Ureter (tissue), 1 donor: ENCODE data around the gene ITGA7. TPM values are rescaled to one million over a fixed set of nuclear protein-coding genes. Genes with fewer than 3 reads are reported as not detected.

Experiments used
- DNase-seq: peaks from one replicate; pipeline ENCODE4 v3.0.0-alpha.2; 2020; ENCODE audit warnings: low spot score
- total RNA-seq: library from RNA; stranded (reverse); gene quantifications from one replicate; pipeline ENCODE4 v1.2.4, GENCODE V29; 2023
- donor health status: DM: yes; HTN: yes; CAD: no.

ITGA7 gene
- total RNA-seq: 99.7 TPM

- DNase-seq: peak; percentile 77
Observed at GRCh38 chr12:55707841-55708694, at the start of gene ITGA7. Gene ITGA7 (minus strand): TSS chr12:55707904. CDS start chr12:55707682, 222 bp downstream.

- no peak for DNase-seq
Observed at GRCh38 chr12:55755246-55755645, 47.5 kb upstream of the ITGA7 start.

GRCh38 chr12:55748230-55748993 is 40.7 kb upstream of the ITGA7 start:
- no peak for DNase-seq

GRCh38 chr12:55746913-55747231 is 39.2 kb upstream of the ITGA7 start:
- DNase-seq: no peak

- no peak for DNase-seq
Observed at GRCh38 chr12:55746174-55746912, 38.6 kb upstream of the ITGA7 start.

- DNase-seq: no peak
Observed at GRCh38 chr12:55745361-55746173, 37.9 kb upstream of the ITGA7 start.

GRCh38 chr12:55744340-55745030 is 36.8 kb upstream of the ITGA7 start:
- DNase-seq: no peak

- no peak for DNase-seq
Observed at GRCh38 chr12:55743406-55744339, 36.0 kb upstream of the ITGA7 start.

- no peak for DNase-seq
Observed at GRCh38 chr12:55742719-55743405, 35.2 kb upstream of the ITGA7 start, which contains the start of gene GDF11. Gene GDF11 (plus strand): TSS chr12:55743122. CDS start chr12:55743317, 195 bp downstream.

GRCh38 chr12:55741931-55742680 is 34.4 kb upstream of the ITGA7 start:
- DNase-seq: no peak

- DNase-seq: no peak
Observed at GRCh38 chr12:55739025-55739378, 31.3 kb upstream of the ITGA7 start.

- peak; percentile 86 for DNase-seq
Observed at GRCh38 chr12:55738123-55739024, 30.7 kb upstream of the ITGA7 start.

GRCh38 chr12:55737581-55738122 is 29.9 kb upstream of the ITGA7 start:
- DNase-seq: no peak

GRCh38 chr12:55736780-55737580 is 29.3 kb upstream of the ITGA7 start:
- no peak for DNase-seq

- DNase-seq: no peak
Observed at GRCh38 chr12:55736076-55736475, 28.4 kb upstream of the ITGA7 start.

GRCh38 chr12:55734595-55734994 is 26.9 kb upstream of the ITGA7 start:
- DNase-seq: no peak
